CD4-positive, alpha-beta T cell treated with Interferon alpha-2 for 1 hour (primary cell): ENCODE results near the gene OR6K6.

Experiments
- DNase-seq, 2 donors: peaks; one replicate each; pipeline ENCODE4 v3.0.0-alpha.2; 2020 to 2022

Gene OR6K6

DNA sequence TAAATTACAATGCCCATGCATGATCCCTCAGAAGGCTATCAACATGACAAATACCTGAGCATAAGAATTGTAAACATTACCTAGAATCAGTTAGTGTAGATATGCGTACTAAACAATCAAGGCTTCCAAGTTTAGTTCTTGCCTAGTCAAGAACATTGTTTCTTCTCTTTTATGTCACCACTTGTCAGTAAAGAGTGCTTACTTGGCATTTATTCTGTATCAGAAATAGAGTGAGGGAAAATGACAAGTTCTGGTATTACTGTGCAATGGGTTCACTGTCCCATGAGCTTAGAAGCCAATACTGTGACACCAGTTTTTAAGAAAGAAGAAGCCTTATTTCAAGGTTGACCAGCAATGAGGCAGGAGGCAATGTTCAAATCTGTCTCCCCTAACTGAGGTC lies 49.2 kb downstream of the OR6K6 start:
- DNase-seq, result no peak
